Brain pericyte (primary cell): ENCODE results near the gene FGA.
"Not testable (repeated sequence)": the region's sequence is repeated elsewhere in the genome, so short reads cannot be mapped to it uniquely, and the experiment has no call there.

ENCODE experiments used
- DNase-seq: peaks from one replicate; pipeline ENCODE4 v3.0.0-alpha.2; 2012; ENCODE audit warnings: low read depth, low spot score

The FGA gene

GRCh38 chr4:154606728-154607723, 16.5 kb upstream of the FGA start:
- no peak for DNase-seq

GRCh38 chr4:154604696-154605200, 14.2 kb upstream of the FGA start:
- no peak for DNase-seq

GRCh38 chr4:154603033-154603943, 12.7 kb upstream of the FGA start:
- no peak for DNase-seq

- DNase-seq = no peak
These were observed 12.0 kb upstream of the FGA start for GRCh38 chr4:154602404-154603020.

GRCh38 chr4:154597798-154598774, 7.5 kb upstream of the FGA start:
- no peak for DNase-seq

- DNase-seq = not testable (repeated sequence)
These were observed 6.7 kb upstream of the FGA start for GRCh38 chr4:154597281-154597680.

GRCh38 chr4:154595807-154596206, 5.3 kb upstream of the FGA start:
- no peak for DNase-seq

GRCh38 chr4:154594343-154594742, 3.8 kb upstream of the FGA start:
- DNase-seq = not testable (repeated sequence)

GRCh38 chr4:154593868-154594267, 3.3 kb upstream of the FGA start:
- DNase-seq = no peak

- DNase-seq = no peak
These were observed 1.3 kb upstream of the FGA start for GRCh38 chr4:154591890-154592289.

GRCh38 chr4:154589296-154590197, 995 bp downstream of the FGA start:
- DNase-seq = no peak

GRCh38 chr4:154588198-154588597, 2.3 kb downstream of the FGA start:
- DNase-seq = no peak

GRCh38 chr4:154586296-154587033, 4.1 kb downstream of the FGA start:
- DNase-seq = no peak

- DNase-seq = no peak
These were observed 5.0 kb downstream of the FGA start for GRCh38 chr4:154585369-154586018.

- no peak for DNase-seq
These were observed 6.3 kb downstream of the FGA start for GRCh38 chr4:154584259-154584658.

- no peak for DNase-seq
These were observed 6.9 kb downstream of the FGA start for GRCh38 chr4:154583677-154584076.

GRCh38 chr4:154583230-154583629, 7.3 kb downstream of the FGA start:
- DNase-seq = no peak

- DNase-seq = no peak
These were observed 7.8 kb downstream of the FGA start for GRCh38 chr4:154582723-154583122.
